RWPE2 (cell line): Measurements from ENCODE around the gene CACNA1H.

ENCODE experiments used
- ATAC-seq: fragments of 200-7000 bp; cut with Tn5 transposase; 3 replicates; pipeline ENCODE4 v1.9.1; 2021; ENCODE audit warnings: low read depth
- DNase-seq: peaks from one replicate; pipeline ENCODE4 v3.0.0-alpha.2; 2020; ENCODE audit warnings: low spot score
- H3K27ac ChIP-seq: fragments of 450-650 bp; 2 replicates; pipeline ENCODE4 v1.5.1; 2017; ENCODE audit warnings: mild to moderate bottlenecking; ENCODE audit not compliant: poor library complexity, severe bottlenecking
- H3K27me3 ChIP-seq: fragments of 250-450 bp; sonication (Bioruptor Pico); 2 replicates; pipeline ENCODE4 v1.5.1; 2021; ENCODE audit warnings: mild to moderate bottlenecking, moderate library complexity; ENCODE audit not compliant: insufficient read depth, poor library complexity, severe bottlenecking
- H3K36me3 ChIP-seq: fragments of 250-450 bp; sonication (Bioruptor Pico); 2 replicates; pipeline ENCODE4 v1.5.1; 2020; ENCODE audit warnings: low read depth, mild to moderate bottlenecking, moderate library complexity
- H3K4me1 ChIP-seq: fragments of 250-450 bp; sonication (Bioruptor Pico); 2 replicates; pipeline ENCODE4 v1.5.1; 2021; ENCODE audit warnings: mild to moderate bottlenecking, moderate library complexity; ENCODE audit not compliant: insufficient read depth, poor library complexity, severe bottlenecking
- H3K4me3 ChIP-seq: fragments of 250-450 bp; sonication (Bioruptor Pico); 2 replicates; pipeline ENCODE4 v1.5.1; 2021; ENCODE audit warnings: mild to moderate bottlenecking, moderate library complexity; ENCODE audit not compliant: severe bottlenecking
- H3K9me3 ChIP-seq: fragments of 250-450 bp; sonication (Bioruptor Pico); 2 replicates; pipeline ENCODE4 v1.5.1; 2021; ENCODE audit warnings: mild to moderate bottlenecking, moderate library complexity; ENCODE audit not compliant: severe bottlenecking
- TF ChIP-seq, protein P1 (sequence below): fragments of 450-650 bp; IDR thresholded peaks from one replicate; pipeline ENCODE4 v1.5.1; 2017; ENCODE audit warnings: mild to moderate bottlenecking, moderate library complexity; ENCODE audit not compliant: poor library complexity, severe bottlenecking

The CACNA1H gene

DNA sequence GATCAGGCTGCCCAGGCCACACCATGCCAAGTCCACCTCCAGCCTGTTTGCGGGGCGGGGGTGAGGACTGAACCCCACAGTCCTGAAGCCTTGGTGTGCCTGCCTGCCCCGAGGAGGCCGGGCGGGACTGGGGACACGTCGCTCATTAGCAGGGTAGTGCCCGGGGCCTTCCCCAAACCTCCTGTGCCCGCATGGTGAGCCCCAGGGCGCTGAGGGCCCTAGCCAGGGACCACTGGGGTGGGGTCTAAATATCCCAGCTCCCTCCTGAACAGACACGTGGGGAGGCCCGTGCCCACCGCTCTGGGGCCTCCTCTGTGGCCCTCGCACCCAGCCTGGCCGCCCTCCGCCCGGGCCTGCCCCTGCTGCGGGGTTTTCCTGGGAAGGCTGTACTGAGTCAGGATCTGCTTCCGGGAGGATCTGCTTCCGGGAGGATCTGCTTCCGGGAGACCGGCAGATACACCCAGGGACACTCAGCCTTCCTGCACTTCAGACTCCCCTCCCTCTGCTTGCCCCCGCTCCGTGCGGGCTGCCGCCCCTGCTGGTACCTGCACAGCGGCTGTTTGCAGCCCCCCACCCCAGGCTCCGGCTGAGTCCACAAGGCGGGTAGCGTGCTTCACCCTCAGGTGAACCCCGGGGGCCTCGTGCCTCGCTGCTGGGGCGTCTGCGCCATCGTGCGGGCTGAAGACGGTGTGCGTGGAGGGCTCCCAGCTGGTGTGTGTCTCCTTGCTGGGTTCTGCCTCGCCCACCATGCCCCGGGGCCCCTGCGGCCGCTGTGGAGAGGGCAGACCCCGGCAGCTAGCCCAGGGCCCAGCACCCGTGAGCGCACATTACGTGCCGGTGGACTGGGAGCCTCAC, 23.6 kb upstream of the CACNA1H start:
- Histone ChIP-seq H3K9me3 (no peaks in the 10 kb centered on the region), H3K36me3 (no peaks in the 10 kb centered on the region), H3K27ac (no peak overlapping the region), H3K27me3 (peaks cover 12% of the 10 kb centered on the region), H3K4me1 (no peaks in the 10 kb centered on the region), H3K4me3 (no peak overlapping the region)
- TF ChIP-seq, protein P1, sequence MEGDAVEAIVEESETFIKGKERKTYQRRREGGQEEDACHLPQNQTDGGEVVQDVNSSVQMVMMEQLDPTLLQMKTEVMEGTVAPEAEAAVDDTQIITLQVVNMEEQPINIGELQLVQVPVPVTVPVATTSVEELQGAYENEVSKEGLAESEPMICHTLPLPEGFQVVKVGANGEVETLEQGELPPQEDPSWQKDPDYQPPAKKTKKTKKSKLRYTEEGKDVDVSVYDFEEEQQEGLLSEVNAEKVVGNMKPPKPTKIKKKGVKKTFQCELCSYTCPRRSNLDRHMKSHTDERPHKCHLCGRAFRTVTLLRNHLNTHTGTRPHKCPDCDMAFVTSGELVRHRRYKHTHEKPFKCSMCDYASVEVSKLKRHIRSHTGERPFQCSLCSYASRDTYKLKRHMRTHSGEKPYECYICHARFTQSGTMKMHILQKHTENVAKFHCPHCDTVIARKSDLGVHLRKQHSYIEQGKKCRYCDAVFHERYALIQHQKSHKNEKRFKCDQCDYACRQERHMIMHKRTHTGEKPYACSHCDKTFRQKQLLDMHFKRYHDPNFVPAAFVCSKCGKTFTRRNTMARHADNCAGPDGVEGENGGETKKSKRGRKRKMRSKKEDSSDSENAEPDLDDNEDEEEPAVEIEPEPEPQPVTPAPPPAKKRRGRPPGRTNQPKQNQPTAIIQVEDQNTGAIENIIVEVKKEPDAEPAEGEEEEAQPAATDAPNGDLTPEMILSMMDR: no peak
- ATAC-seq (no peak), DNase-seq (no peak)

DNA sequence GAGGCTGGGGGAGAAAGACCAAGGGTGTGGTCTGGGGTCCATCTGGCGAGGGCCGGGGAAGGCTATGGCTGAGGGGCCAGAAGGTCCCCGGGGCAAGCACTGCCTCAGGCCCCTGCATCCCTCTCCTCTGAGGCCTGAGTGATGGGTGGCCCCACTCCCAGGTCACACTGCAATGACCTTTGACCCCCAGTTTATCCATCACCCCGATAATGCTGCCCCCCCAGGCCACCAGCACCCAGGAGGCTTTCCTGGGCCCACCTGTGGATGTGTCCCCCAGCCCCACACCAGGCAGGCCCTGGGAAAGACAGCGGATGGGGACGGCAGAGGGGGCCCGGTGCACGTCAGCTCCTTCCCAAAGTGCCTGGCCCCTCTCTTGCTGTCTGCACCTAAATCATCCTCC, 22.5 kb upstream of the CACNA1H start:
- Histone ChIP-seq H3K4me1 (no peaks in the 10 kb centered on the region), H3K27ac (no peak overlapping the region), H3K36me3 (no peaks in the 10 kb centered on the region), H3K9me3 (no peaks in the 10 kb centered on the region), H3K27me3 (peaks cover 21% of the 10 kb centered on the region), H3K4me3 (no peak overlapping the region)
- ATAC-seq: no peak
- DNase-seq: no peak
- TF ChIP-seq, protein P1: no peak

DNA sequence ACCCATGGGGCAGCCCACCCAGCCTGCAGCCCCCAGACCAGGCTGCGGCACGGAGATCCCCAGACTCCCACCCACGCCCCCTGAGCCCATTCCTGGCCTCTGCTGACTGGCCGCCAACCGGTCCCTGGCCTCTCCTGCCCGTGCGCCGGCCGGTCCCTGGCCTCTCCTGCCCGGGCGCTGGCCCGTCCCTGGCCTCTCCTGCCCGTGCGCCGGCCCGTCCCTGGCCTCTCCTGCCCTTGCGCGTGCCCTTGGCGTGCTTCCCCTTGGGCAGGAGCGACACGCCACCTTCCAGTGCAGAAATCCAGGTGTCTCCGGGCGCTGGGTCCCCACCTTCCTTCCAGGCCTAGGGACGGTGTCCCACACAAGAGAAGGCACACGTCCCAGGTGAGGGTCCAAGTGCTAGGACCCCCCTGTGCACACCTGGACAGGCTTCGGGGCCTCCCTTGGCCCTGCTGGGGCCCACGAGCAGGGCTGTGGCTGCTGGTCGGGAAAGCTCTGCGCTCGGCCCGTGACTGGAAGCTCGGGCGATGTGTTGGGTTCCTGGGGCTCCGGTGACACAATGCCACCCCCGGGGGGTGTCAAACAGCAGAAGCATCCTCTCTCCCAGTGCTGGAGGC, 21.4 kb upstream of the CACNA1H start:
- no peaks in the 10 kb centered on the region for H3K9me3 ChIP-seq
- no peak for DNase-seq
- H3K36me3 ChIP-seq: no peaks in the 10 kb centered on the region
- H3K4me3 ChIP-seq: no peak overlapping the region
- H3K27ac ChIP-seq: no peak overlapping the region
- peaks cover 31% of the 10 kb centered on the region for H3K27me3 ChIP-seq
- TF ChIP-seq, protein P1: no peak
- ATAC-seq: no peak
- no peaks in the 10 kb centered on the region for H3K4me1 ChIP-seq

DNA sequence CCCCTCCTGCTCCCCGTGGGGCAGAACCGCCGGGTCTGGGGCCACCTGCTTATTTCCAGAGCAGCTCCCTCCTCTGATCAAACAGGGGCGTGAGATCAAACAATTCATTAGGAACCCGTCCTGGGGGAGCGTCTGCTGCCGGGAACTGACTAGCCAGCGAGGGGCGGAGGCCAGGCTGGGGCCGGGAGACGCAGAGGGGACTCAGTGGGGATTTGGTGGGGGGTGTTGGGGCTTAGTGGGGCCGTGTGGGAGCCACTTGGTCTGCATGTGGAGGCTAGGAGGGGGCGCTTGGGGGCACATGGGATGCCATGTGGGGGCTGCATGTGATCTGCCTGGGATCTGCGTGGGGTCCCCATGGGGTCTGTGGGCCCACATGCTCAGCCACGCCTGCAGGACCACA, 20.5 kb upstream of the CACNA1H start:
- H3K27ac ChIP-seq: no peak overlapping the region
- no peak overlapping the region for H3K4me3 ChIP-seq
- no peaks in the 10 kb centered on the region for H3K9me3 ChIP-seq
- H3K27me3 ChIP-seq: peaks cover 33% of the 10 kb centered on the region
- ATAC-seq (no peak), DNase-seq (no peak)
- no peaks in the 10 kb centered on the region for H3K4me1 ChIP-seq
- TF ChIP-seq, protein P1: no peak
- no peaks in the 10 kb centered on the region for H3K36me3 ChIP-seq

DNA sequence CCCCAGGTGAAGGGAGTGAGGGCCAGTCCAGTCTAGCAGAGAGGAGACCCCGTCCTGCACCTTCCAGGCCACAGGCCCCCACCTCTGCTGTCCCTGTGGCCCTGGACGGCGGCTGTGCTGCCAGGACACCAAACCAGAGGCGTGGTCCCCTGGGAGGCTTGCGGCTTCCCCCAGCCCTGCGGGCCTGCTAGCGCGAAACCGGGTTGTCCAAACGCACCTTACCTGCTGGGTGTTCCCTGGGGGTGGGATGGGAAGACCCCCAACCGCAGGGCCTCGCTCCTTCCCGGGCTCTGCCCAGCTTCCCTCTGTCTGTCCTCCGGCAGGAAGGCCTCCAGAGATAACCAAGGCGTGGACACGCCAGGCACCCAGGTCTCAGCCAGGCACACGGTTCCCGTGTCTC, 19.6 kb upstream of the CACNA1H start:
- peaks cover 33% of the 10 kb centered on the region for H3K27me3 ChIP-seq
- ATAC-seq: no peak

More for the DNA sequence above, 19.6 kb upstream of the CACNA1H start:
- no peaks in the 10 kb centered on the region for H3K4me1 ChIP-seq
- H3K27ac ChIP-seq: no peak overlapping the region
- no peaks in the 10 kb centered on the region for H3K9me3 ChIP-seq
- no peak overlapping the region for H3K4me3 ChIP-seq
- H3K36me3 ChIP-seq: no peaks in the 10 kb centered on the region
- TF ChIP-seq, protein P1: no peak
- DNase-seq: no peak
